Mammary epithelial cell (primary cell): ENCODE measurements around the gene NUDT12.

ENCODE experiments used
- EZH2 ChIP-seq: IDR thresholded peaks from 2 replicates; pipeline ENCODE4 v1.6.1; 2012; ENCODE audit warnings: low read length, inconsistent platforms, borderline replicate concordance
- TF ChIP-seq, protein P1 (sequence below), 2 donors: IDR thresholded peaks in 1 of 2; conservative IDR thresholded peaks in 1 of 2; 2 replicates each; pipeline ENCODE4 v1.5.1; 2011 to 2012; ENCODE audit warnings: inconsistent platforms in 2 of 2, low read length in 2 of 2, mild to moderate bottlenecking in 2 of 2, control low read depth in 1 of 2, low read depth in 1 of 2; ENCODE audit not compliant: insufficient read depth in 1 of 2; ENCODE audit errors: extremely low read depth in 1 of 2

GRCh38 chr5:103560826-103561225 lies 1.8 kb downstream of the NUDT12 start:
- TF ChIP-seq, protein P1, sequence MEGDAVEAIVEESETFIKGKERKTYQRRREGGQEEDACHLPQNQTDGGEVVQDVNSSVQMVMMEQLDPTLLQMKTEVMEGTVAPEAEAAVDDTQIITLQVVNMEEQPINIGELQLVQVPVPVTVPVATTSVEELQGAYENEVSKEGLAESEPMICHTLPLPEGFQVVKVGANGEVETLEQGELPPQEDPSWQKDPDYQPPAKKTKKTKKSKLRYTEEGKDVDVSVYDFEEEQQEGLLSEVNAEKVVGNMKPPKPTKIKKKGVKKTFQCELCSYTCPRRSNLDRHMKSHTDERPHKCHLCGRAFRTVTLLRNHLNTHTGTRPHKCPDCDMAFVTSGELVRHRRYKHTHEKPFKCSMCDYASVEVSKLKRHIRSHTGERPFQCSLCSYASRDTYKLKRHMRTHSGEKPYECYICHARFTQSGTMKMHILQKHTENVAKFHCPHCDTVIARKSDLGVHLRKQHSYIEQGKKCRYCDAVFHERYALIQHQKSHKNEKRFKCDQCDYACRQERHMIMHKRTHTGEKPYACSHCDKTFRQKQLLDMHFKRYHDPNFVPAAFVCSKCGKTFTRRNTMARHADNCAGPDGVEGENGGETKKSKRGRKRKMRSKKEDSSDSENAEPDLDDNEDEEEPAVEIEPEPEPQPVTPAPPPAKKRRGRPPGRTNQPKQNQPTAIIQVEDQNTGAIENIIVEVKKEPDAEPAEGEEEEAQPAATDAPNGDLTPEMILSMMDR (conservative IDR thresholded peaks at IDR 0.05 in 1 of 2, IDR thresholded peaks at IDR 0.05 in 1 of 2; ENCODE audit: extremely low read depth in 1 of 2, insufficient read depth in 1 of 2, low read depth in 1 of 2, low read length in 2 of 2): no peak
- no peak for TF ChIP-seq EZH2
